ENCODE results near the gene LAMTOR5. TPM values are rescaled to one million over a fixed set of nuclear protein-coding genes. Genes with fewer than 3 reads are reported as not detected.
A peak's percentile ranks its signal among the peaks of the same experiment; 100 is the strongest.
"Not testable (repeated sequence)": the region's sequence is repeated elsewhere in the genome, so short reads cannot be mapped to it uniquely, and the experiment has no call there.

LAMTOR5 gene
- total RNA-seq, 6 donors from 2014 or later, result 26.5 to 130 (median 89.9) TPM

DNA sequence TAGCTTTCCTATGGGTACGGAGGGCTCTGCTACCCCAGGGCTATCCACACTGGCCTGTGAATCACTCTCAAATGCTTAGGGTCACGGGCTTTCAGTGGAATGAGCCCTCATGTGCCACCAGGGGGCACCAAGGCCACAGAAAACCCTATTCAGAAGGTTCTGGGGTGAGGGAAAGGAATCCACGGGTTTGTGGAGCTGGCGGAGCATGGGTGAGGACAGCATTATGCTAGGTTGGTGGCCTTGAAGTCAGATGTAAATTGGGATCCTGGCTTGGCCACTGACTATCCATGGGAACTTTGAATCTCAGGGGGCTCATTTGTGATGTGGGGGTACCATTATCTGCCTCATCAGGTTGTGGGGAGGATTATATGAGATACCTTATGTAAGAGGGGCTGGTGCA, 5.1 kb upstream of the LAMTOR5 start:
- no peak for TF ChIP-seq EP300 (IDR thresholded peaks at IDR 0.05)
- TF ChIP-seq, protein P1, sequence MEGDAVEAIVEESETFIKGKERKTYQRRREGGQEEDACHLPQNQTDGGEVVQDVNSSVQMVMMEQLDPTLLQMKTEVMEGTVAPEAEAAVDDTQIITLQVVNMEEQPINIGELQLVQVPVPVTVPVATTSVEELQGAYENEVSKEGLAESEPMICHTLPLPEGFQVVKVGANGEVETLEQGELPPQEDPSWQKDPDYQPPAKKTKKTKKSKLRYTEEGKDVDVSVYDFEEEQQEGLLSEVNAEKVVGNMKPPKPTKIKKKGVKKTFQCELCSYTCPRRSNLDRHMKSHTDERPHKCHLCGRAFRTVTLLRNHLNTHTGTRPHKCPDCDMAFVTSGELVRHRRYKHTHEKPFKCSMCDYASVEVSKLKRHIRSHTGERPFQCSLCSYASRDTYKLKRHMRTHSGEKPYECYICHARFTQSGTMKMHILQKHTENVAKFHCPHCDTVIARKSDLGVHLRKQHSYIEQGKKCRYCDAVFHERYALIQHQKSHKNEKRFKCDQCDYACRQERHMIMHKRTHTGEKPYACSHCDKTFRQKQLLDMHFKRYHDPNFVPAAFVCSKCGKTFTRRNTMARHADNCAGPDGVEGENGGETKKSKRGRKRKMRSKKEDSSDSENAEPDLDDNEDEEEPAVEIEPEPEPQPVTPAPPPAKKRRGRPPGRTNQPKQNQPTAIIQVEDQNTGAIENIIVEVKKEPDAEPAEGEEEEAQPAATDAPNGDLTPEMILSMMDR (IDR thresholded peaks at IDR 0.05), result peak; percentile 61 to 90 (median 75)
- TF ChIP-seq POLR2AphosphoS5 (IDR thresholded peaks at IDR 0.05), result no peak
- TF ChIP-seq POLR2A (IDR thresholded peaks at IDR 0.05), result no peak
- Histone ChIP-seq H3K4me3 (no peak overlapping the region), H3K27ac (no peak overlapping the region), H3K27me3 (no peaks in the 10 kb centered on the region), H3K36me3 (no peaks in the 10 kb centered on the region), H3K9me3 (no peaks in the 10 kb centered on the region), H3K4me1 (peaks cover 9 to 15% (median 12%) of the 10 kb centered on the region in 4 donors)
- peak in 1 of 2 donors; percentile 77 for DNase-seq
- peak; percentile 80 to 84 for ATAC-seq (ENCODE audit: low FRiP score in 2 of 2)
- WGBS, 2 donors, result 13 to 22% methylated on average over 4 of the region's 4 CpGs

DNA sequence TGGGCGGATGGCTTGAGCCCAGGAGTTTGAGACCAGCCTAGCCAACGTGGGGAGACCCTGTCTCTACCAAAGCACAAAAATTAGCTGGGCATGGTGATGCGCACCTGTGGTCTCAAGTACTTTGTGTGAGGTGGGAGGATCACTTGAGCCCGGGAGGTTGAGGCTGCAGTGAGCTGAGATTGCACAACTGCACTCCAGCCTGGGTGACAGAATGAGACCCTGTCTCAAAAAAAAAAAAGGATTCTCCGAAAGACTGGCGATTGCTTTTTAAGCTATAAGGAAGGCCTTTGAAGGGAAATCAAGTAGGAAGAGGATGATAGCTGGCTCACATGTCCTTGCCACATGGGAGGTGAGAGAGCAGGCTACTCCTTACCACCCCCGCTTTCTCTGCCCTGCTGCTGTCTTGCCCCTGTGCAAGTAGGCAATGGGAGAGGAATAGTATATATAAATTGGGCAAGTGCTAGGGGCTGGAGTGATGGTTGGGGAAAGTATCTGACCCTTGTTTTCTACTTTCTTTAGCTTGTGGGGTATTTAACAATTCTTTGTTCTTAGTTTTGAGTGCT, 3.8 kb upstream of the LAMTOR5 start:
- 74 to 95% methylated on average over 7 of the region's 7 CpGs for WGBS, 2 donors
- H3K9me3 ChIP-seq, result no peaks in the 10 kb centered on the region
- no peak for TF ChIP-seq POLR2A (IDR thresholded peaks at IDR 0.05)
- TF ChIP-seq, protein P1 (IDR thresholded peaks at IDR 0.05), result no peak
- no peak for TF ChIP-seq EP300 (IDR thresholded peaks at IDR 0.05)
- TF ChIP-seq POLR2AphosphoS5 (IDR thresholded peaks at IDR 0.05), result no peak
- no peaks in the 10 kb centered on the region for H3K36me3 ChIP-seq
- peaks cover 14 to 22% (median 16%) of the 10 kb centered on the region in 4 donors for H3K4me1 ChIP-seq
- no peak overlapping the region for H3K4me3 ChIP-seq
- no peaks in the 10 kb centered on the region for H3K27me3 ChIP-seq
- H3K27ac ChIP-seq, result no peak overlapping the region
- no peak for DNase-seq
- no peak for ATAC-seq (ENCODE audit: low FRiP score in 2 of 2)

DNA sequence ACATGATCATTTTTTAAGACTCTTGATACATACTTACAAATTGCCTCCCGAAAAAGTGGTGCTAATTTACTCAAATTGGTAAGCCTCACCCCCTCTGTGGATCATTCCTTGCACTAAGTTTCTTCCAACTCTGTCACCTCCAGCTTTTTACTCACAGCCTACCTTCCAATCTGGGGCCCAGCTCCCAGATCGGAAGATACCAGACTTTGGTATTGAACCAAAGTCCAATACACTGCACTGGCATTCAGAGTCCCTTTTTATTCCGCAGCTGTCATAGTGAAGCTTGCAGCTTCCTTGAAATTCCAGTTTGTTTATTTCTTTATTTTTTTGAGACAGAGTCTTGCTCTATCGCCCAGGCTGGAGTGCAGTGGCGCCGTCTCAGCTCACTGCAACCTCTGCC, 1.8 kb upstream of the LAMTOR5 start:
- 97 to 98% methylated on average over 6 of the region's 6 CpGs for WGBS, 2 donors
- peaks cover 17 to 31% (median 19%) of the 10 kb centered on the region in 4 donors for H3K4me1 ChIP-seq
- no peak overlapping the region for H3K27ac ChIP-seq
- no peak overlapping the region for H3K4me3 ChIP-seq
- DNase-seq, result no peak
- peaks cover 3 to 14% (median 7%) of the 10 kb centered on the region in 4 donors for H3K36me3 ChIP-seq
- H3K27me3 ChIP-seq, result no peaks in the 10 kb centered on the region
- TF ChIP-seq, protein P1 (IDR thresholded peaks at IDR 0.05), result no peak
- TF ChIP-seq POLR2AphosphoS5 (IDR thresholded peaks at IDR 0.05) (no peak), EP300 (IDR thresholded peaks at IDR 0.05) (no peak), POLR2A (IDR thresholded peaks at IDR 0.05) (no peak)
- ATAC-seq (ENCODE audit: low FRiP score in 2 of 2), result no peak
- H3K9me3 ChIP-seq, result no peaks in the 10 kb centered on the region

DNA sequence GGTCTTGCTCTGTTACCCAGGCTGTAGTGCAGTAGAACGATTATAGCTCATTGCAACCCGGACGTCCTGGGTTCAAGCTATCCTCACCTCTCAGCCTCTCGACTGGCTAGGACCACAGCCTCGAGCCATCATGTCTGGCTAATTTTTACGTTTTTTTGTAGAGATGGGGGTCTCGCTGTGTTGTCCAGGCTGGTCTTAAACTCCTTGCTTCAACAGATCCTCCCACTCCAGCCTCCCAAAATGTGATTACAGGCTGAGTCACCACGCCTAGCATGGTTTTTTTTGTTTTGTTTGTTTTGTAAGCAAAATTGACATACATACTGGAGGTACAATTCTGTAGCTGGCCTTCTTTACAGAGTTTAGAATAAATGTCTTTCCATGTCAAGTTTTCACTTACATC, 994 bp upstream of the LAMTOR5 start:
- 87 to 88% methylated on average over 8 of the region's 8 CpGs for WGBS, 2 donors
- DNase-seq (no peak), ATAC-seq (ENCODE audit: low FRiP score in 2 of 2) (no peak)
- Histone ChIP-seq H3K4me3 (peak overlapping the region in 3 of 4 donors; percentile 65 to 68 (median 66)), H3K27me3 (no peaks in the 10 kb centered on the region), H3K4me1 (peaks cover 17 to 31% (median 19%) of the 10 kb centered on the region in 4 donors), H3K27ac (no peak overlapping the region), H3K36me3 (peaks cover 12 to 22% (median 14%) of the 10 kb centered on the region in 4 donors), H3K9me3 (no peaks in the 10 kb centered on the region)
- TF ChIP-seq POLR2A (IDR thresholded peaks at IDR 0.05), result no peak
- TF ChIP-seq EP300 (IDR thresholded peaks at IDR 0.05), result no peak

DNA sequence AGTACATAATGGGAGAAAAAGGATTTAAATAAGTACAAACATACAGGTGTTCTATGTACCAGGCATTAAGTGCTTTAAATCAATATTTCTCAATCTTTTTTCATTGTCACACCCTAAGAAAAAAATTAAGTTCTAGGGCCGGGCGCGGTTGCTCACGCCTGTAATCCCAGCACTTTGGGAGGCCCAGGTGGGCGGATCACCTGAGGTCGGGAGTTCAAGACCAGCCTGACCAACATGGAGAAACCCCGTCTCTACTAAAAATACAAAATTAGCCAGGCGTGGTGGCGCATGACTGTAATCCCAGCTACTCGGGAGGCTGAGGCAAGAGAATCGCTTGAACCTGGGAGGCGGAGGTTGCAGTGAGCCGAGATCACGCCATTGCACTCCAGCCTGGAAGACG, 1.1 kb downstream of the LAMTOR5 start:
- not testable (repeated sequence) for ATAC-seq (ENCODE audit: low FRiP score in 2 of 2); H3K9me3 ChIP-seq; H3K27me3 ChIP-seq; DNase-seq
- Histone ChIP-seq H3K4me1 (peaks cover 13 to 23% (median 15%) of the 10 kb centered on the region in 4 donors), H3K36me3 (peaks cover 32 to 43% (median 35%) of the 10 kb centered on the region in 4 donors), H3K27ac (peak overlapping the region in 2 of 4 donors; percentile 92 to 93), H3K4me3 (peak overlapping the region in 3 of 4 donors; percentile 65 to 68 (median 66))
- 75 to 76% methylated on average over 15 of the region's 15 CpGs for WGBS, 2 donors

DNA sequence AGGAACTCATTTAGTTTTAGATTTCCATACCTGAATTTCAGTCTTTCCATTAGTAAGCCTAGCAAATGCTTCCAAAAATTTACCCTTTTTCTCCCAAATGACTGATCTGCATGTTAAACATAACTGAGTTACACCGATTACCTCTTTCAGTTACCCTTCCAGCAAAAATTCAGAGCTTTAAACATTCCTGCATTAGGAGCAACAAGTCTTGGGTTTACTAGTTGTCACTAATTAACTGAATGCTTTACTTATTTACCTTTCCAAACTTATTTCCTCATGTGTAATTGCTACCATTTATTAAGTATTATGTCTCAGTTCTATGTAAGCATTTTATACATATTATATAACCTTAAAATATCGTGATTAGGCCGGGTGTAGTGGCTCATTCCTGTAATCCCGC, 3.1 kb downstream of the LAMTOR5 start:
- Histone ChIP-seq H3K4me1 (peaks cover 13 to 23% (median 15%) of the 10 kb centered on the region in 4 donors), H3K27ac (no peak overlapping the region), H3K9me3 (no peaks in the 10 kb centered on the region), H3K36me3 (peaks cover 45 to 61% (median 51%) of the 10 kb centered on the region in 4 donors), H3K4me3 (no peak overlapping the region), H3K27me3 (no peaks in the 10 kb centered on the region)
- no peak for DNase-seq
- no peak for ATAC-seq (ENCODE audit: low FRiP score in 2 of 2)
- 90 to 92% methylated on average over 4 of the region's 4 CpGs for WGBS, 2 donors
- TF ChIP-seq POLR2A (IDR thresholded peaks at IDR 0.05), result no peak
- no peak for TF ChIP-seq POLR2AphosphoS5 (IDR thresholded peaks at IDR 0.05)
- TF ChIP-seq EP300 (IDR thresholded peaks at IDR 0.05), result no peak
- TF ChIP-seq, protein P1 (IDR thresholded peaks at IDR 0.05), result no peak
